Measurements from ENCODE around the gene MAD1L1. TPM values are rescaled to one million over a fixed set of nuclear protein-coding genes. Genes with fewer than 3 reads are reported as not detected.
A peak's percentile ranks its signal among the peaks of the same experiment; 100 is the strongest.

The MAD1L1 gene
- total and polyA plus RNA-seq, 11 donors, result 11.1 to 29.7 (median 20.9) TPM

DNA sequence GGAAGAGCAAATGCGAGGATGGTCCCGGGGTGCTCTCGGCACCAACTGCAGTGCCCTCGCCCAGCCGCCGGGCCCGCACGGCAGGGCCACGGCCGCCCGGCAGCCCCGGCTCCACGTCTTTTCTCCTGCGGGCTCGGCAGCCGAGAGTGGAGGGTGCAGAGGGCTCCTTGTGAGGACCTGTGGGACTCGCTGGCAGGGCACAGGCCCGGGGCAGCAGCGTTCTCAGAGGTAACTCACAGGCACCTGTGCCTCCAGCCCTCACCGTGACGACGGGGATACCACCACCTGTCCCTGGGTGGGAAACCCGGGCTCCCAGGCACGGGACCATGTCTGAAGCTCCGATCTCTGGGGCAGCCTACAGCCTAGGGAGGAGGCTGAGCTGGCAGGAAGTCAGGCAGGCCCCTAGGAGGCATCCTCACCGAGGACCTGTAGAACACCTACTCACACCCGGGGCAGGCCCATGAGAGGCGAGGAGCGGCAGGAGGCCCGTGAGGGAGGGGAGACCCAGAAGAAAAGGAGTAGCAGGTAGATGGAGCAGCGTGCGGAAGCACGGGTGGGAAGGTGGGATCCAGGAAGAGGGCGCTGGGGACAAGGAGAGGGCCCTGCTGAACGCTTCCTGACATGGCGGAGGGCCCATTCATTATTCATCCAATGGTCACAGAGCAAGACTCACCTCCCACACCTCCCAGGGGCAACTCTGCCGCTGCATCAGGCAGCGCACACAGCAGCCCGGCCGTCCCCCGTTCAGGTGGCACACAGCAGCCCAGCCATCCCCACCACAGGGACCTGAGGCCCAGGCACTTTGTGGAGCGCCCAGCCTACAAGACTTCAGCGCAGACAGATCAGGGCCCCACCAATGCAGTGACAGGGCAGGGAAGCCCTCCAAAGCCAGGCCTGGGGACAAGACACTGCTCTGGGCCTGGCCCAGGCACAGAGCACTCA is 244.9 kb downstream of the MAD1L1 start:
- ATAC-seq (peak in 1 of 4 donors; percentile 13), DNase-seq (peak in 2 of 5 donors; percentile 20 to 66)
- WGBS, 4 donors, result 93 to 98% (median 96%) methylated on average over 39 to 43 of the region's 43 CpGs
- Histone ChIP-seq H3K27me3 (no peaks in the 10 kb centered on the region), H3K27ac (no peak overlapping the region), H3K9me3 (no peaks in the 10 kb centered on the region), H3K4me1 (peaks cover 0 to 16% (median 2%) of the 10 kb centered on the region in 12 donors), H3K36me3 (no peaks in the 10 kb centered on the region), H3K4me3 (no peak overlapping the region)
- TF ChIP-seq POLR2A (IDR thresholded peaks at IDR 0.05), result no peak
- TF ChIP-seq, protein P1, sequence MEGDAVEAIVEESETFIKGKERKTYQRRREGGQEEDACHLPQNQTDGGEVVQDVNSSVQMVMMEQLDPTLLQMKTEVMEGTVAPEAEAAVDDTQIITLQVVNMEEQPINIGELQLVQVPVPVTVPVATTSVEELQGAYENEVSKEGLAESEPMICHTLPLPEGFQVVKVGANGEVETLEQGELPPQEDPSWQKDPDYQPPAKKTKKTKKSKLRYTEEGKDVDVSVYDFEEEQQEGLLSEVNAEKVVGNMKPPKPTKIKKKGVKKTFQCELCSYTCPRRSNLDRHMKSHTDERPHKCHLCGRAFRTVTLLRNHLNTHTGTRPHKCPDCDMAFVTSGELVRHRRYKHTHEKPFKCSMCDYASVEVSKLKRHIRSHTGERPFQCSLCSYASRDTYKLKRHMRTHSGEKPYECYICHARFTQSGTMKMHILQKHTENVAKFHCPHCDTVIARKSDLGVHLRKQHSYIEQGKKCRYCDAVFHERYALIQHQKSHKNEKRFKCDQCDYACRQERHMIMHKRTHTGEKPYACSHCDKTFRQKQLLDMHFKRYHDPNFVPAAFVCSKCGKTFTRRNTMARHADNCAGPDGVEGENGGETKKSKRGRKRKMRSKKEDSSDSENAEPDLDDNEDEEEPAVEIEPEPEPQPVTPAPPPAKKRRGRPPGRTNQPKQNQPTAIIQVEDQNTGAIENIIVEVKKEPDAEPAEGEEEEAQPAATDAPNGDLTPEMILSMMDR (IDR thresholded peaks at IDR 0.05), result no peak
- intact Hi-C loops (cut with DNase I), result no loop called here

DNA sequence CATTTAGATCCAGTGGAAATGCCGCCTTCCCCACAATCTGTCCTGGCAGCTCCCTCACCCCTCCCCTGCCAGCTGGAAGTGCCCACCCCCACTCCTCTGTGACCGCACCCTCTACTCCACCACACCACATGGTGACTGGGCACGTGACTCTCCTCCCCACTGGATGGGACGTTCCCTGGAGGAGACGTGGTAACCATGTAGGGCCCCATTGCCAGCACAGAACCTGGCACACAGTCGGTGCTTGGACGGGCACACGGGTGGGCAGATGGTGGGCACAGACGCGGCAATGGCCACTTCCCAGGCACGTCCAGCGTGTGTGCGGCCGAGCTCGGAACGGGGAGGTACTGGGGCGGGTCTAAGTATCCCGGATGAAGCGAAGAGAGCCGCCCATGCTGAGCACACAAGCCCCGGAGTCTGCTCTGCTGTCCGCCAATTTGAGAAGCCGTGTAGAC is 245.6 kb downstream of the MAD1L1 start:
- peak overlapping the region in 1 of 12 donors; percentile 8 for H3K27ac ChIP-seq
- 96 to 97% (median 97%) methylated on average over 23 of the region's 23 CpGs for WGBS, 4 donors

DNA sequence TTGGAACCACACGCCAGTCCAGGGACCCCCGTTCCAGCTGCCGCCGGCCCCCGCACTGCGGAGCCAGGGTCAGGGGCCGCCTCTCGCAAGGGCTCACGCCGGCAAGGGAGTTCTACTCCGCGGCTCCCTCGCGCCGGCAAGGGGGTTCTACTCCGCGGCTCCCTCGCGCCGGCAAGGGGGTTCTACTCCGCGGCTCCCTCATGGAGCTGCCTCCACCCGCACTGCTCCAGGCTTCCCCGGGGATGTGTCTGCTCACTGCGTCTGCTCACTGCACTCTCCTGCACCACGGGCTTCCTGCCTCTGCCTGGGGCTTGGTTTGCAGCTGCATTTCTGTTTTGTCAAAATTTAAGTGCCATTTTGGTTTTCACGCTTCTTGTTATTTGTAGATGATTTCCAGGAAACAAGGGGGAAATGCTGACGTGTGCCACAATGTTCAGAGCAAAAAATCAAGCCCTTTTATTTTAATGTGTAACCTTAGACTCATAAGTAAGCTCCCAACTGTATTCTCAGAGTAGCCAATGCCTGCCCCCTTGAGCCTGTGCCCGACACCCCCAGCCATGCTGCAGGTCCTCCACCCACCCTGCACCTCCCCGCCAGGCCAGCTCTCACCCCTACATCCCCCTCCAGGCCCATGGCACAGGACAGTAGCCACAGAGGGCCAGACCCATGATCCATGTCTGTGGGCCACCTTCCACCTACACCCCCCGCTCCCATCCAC is 246.2 kb downstream of the MAD1L1 start:
- DNase-seq, result peak in 2 of 5 donors; percentile 10 to 54
- intact Hi-C loops (cut with DNase I), result no loop called here
- peak overlapping the region in 1 of 12 donors; percentile 8 for H3K27ac ChIP-seq
- no peak for TF ChIP-seq POLR2A (IDR thresholded peaks at IDR 0.05)
- TF ChIP-seq, protein P1 (IDR thresholded peaks at IDR 0.05), result no peak
- no peaks in the 10 kb centered on the region for H3K9me3 ChIP-seq
- peaks cover 0 to 7% (median 0%) of the 10 kb centered on the region in 12 donors for H3K4me1 ChIP-seq
- H3K4me3 ChIP-seq, result no peak overlapping the region
- 95 to 97% (median 97%) methylated on average over 23 to 31 of the region's 31 CpGs for WGBS, 4 donors
- H3K27me3 ChIP-seq, result no peaks in the 10 kb centered on the region
- no peak for ATAC-seq
- H3K36me3 ChIP-seq, result no peaks in the 10 kb centered on the region

More for the DNA sequence above, 245.6 kb downstream of the MAD1L1 start:
- no peaks in the 10 kb centered on the region for H3K9me3 ChIP-seq
- H3K27me3 ChIP-seq, result no peaks in the 10 kb centered on the region
- H3K4me1 ChIP-seq, result peaks cover 0 to 8% (median 0%) of the 10 kb centered on the region in 12 donors
- TF ChIP-seq, protein P1 (IDR thresholded peaks at IDR 0.05), result no peak
- TF ChIP-seq POLR2A (IDR thresholded peaks at IDR 0.05), result no peak
- intact Hi-C loops (cut with DNase I), result no loop called here
- no peak overlapping the region for H3K4me3 ChIP-seq
- DNase-seq, result peak in 3 of 5 donors; percentile 9 to 53 (median 15)
- no peaks in the 10 kb centered on the region for H3K36me3 ChIP-seq
- ATAC-seq, result peak in 1 of 4 donors; percentile 18

DNA sequence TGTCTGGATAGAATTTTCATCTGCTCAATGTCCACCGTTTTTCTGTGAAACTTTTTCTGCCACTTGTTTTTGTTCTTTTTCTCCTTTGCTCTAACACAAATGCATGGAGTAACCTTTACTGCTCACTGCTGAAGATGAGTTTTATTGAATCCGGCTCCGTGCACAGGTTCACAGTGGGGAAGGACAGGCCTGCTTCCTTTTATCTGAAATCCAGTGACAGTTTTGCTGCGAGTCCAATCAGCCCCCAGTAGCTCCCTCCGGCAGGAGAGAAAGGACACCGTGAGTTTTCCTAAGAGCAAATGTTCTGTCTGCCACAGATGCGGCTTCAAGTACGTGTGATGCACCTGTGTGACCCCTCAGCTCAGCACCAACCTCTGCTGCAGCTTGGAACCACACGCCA is 246.8 kb downstream of the MAD1L1 start:
- DNase-seq, result no peak
- Histone ChIP-seq H3K36me3 (no peaks in the 10 kb centered on the region), H3K27me3 (no peaks in the 10 kb centered on the region), H3K4me3 (no peak overlapping the region), H3K9me3 (no peaks in the 10 kb centered on the region), H3K27ac (no peak overlapping the region), H3K4me1 (peaks cover 0 to 7% (median 0%) of the 10 kb centered on the region in 12 donors)
- WGBS, 4 donors, result 94 to 96% (median 96%) methylated on average over 8 to 9 of the region's 9 CpGs
- intact Hi-C loops (cut with DNase I), result no loop called here
- no peak for ATAC-seq
- TF ChIP-seq, protein P1 (IDR thresholded peaks at IDR 0.05), result no peak
- no peak for TF ChIP-seq POLR2A (IDR thresholded peaks at IDR 0.05)
